Left lung (tissue), 10 donors: ENCODE data around the gene METTL2B. TPM values are rescaled to one million over a fixed set of nuclear protein-coding genes. Genes with fewer than 3 reads are reported as not detected.

Source experiments
- ATAC-seq: fragments of 200-7000 bp; cut with Tn5 transposase; one replicate; pipeline ENCODE4 v1.9.1; 2020; ENCODE audit warnings: moderate library complexity
- DNase-seq, 4 donors: peaks; one replicate each; pipeline ENCODE4 v3.0.0-alpha.2; 2013 to 2020
- H3K27ac ChIP-seq, 2 donors: fragments of 200-600 bp; sonication (generic) in 1 of 2; one replicate each; pipeline versions ENCODE4 v1.5.0 to v1.8.0; 2020 to 2021
- H3K27me3 ChIP-seq, 2 donors: fragments of 200-600 bp; sonication (generic) in 1 of 2; one replicate each; pipeline versions ENCODE4 v1.5.0 to v1.8.0; 2020 to 2021
- H3K36me3 ChIP-seq, 2 donors: fragments of 200-600 bp; sonication (generic) in 1 of 2; one replicate each; pipeline versions ENCODE4 v1.5.0 to v1.8.0; 2020 to 2021
- H3K4me1 ChIP-seq, 2 donors: fragments of 200-600 bp; one replicate each; pipeline ENCODE4 v1.8.0; 2021
- H3K4me3 ChIP-seq, 2 donors: fragments of 200-600 bp; sonication (generic) in 1 of 2; one replicate each; pipeline versions ENCODE4 v1.5.0 to v1.8.0; 2020 to 2021; ENCODE audit warnings: mild to moderate bottlenecking in 1 of 2
- H3K9me3 ChIP-seq, 2 donors: fragments of 200-600 bp; sonication (generic) in 1 of 2; one replicate each; pipeline versions ENCODE4 v1.5.0 to v1.8.0; 2020 to 2021
- intact Hi-C, 2 donors: fragments of 100-400 bp; cut with DNase I; formaldehyde crosslinking; loops; one replicate each; pipeline versions ENCODE4 v1.11.2 to v1.14.2; 2022
- polyA plus RNA-seq, 6 donors: library from polyadenylated mRNA; unstranded; fragments of 120-200 nt; gene quantifications; one replicate each; pipeline ENCODE4 v1.2.1, GENCODE V29; 2013; ENCODE audit not compliant: insufficient read length in 6 of 6
- total RNA-seq, 2 donors: library from RNA; stranded (reverse); fragmentation: NEBNext Ultra II Directional; extraction: Animal tissue kit (Norgen Biotek cat#: 25700); gene quantifications; one replicate each; pipeline ENCODE4 v1.2.1, GENCODE V29; 2021
- TF ChIP-seq, protein P1 (sequence below), 2 donors: fragments of 200-600 bp; sonication (generic) in 1 of 2; IDR thresholded peaks; one replicate each; pipeline versions ENCODE4 v1.5.0 to v1.8.0; 2021; ENCODE audit warnings: antibody characterized with exemption in 2 of 2
- donor health status: DM: no; HTN: yes; CAD: no.
- donor health status: DM: no; HTN: no; CAD: no.

The METTL2B gene
- total and polyA plus RNA-seq, 8 donors: 22.7 to 33.8 (median 29.0) TPM

DNA sequence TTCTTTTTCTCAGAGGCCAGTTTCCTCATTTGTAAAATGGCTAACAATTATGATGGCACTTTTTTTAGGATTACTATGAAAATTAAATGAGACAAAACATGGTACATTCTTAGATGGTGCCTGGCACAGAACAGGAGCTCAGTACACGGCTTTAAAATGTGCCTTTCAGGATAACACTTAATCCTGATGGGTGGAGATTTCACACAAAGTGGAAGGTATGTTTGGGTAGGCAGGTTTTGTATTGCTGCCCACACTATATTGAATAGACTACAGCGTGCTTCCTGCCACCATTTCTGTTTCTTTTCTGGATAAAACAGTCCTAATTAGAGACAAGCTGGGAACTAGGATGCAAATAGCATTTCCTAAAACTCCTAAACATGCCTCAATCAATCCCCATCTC is 44.8 kb upstream of the METTL2B start:
- H3K27ac ChIP-seq: no peak overlapping the region
- no peak overlapping the region for H3K4me3 ChIP-seq
- no peak for DNase-seq
- no peaks in the 10 kb centered on the region for H3K27me3 ChIP-seq
- ATAC-seq: no peak
- H3K9me3 ChIP-seq: no peaks in the 10 kb centered on the region
- H3K4me1 ChIP-seq: no peaks in the 10 kb centered on the region
- TF ChIP-seq, protein P1, sequence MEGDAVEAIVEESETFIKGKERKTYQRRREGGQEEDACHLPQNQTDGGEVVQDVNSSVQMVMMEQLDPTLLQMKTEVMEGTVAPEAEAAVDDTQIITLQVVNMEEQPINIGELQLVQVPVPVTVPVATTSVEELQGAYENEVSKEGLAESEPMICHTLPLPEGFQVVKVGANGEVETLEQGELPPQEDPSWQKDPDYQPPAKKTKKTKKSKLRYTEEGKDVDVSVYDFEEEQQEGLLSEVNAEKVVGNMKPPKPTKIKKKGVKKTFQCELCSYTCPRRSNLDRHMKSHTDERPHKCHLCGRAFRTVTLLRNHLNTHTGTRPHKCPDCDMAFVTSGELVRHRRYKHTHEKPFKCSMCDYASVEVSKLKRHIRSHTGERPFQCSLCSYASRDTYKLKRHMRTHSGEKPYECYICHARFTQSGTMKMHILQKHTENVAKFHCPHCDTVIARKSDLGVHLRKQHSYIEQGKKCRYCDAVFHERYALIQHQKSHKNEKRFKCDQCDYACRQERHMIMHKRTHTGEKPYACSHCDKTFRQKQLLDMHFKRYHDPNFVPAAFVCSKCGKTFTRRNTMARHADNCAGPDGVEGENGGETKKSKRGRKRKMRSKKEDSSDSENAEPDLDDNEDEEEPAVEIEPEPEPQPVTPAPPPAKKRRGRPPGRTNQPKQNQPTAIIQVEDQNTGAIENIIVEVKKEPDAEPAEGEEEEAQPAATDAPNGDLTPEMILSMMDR (IDR thresholded peaks at IDR 0.05): no peak
- no peaks in the 10 kb centered on the region for H3K36me3 ChIP-seq
- intact Hi-C loops: no loop called here

DNA sequence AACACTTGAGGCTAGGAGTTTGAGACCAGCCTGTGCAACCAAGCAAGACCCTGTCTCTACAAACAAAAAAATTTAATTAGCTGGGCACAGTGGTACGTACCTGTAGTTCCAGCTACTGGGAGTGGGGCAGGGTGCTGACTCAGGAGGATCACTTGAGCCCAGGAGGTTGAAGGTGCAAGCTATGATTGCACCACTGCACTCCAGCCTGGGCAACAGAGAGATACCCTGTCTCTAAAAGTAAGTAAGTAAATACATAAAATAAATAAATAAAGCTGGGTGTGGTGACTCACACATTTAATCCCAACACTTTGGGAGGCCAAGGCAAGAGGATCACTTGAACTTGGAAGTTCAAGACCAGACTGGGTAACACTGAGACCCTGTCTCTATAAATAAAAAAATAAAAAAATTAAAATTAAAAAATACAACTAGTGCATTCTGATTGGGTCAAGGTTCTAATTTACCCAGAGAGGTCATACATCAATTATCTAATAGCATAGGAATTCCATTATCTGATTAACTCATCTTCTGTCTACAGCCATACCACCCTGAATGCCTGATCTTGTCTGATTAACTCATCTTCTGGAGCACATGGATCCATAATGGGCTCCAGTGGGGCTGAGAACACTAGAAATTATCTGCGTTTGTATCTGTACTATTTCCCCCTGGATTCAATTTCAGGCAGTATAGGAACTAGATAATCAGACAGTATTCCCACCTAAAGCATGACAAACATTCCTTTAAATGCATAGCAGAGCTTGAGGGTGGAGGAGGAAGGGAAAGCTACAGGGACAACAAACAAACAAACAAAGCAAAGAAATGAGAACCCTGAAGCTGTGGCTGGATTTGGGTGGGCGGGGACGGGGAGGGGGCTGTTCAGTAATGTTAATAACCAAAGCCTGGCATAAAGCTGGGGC is 41.9 kb upstream of the METTL2B start:
- ATAC-seq (peak; percentile 48), DNase-seq (no peak)
- H3K27ac ChIP-seq: no peak overlapping the region
- H3K4me1 ChIP-seq: peaks cover 0 to 7% of the 10 kb centered on the region in 2 donors
- intact Hi-C loops: no loop called here
- H3K27me3 ChIP-seq: no peaks in the 10 kb centered on the region
- no peaks in the 10 kb centered on the region for H3K9me3 ChIP-seq
- TF ChIP-seq, protein P1 (IDR thresholded peaks at IDR 0.05): no peak
- H3K4me3 ChIP-seq: no peak overlapping the region
- H3K36me3 ChIP-seq: no peaks in the 10 kb centered on the region

DNA sequence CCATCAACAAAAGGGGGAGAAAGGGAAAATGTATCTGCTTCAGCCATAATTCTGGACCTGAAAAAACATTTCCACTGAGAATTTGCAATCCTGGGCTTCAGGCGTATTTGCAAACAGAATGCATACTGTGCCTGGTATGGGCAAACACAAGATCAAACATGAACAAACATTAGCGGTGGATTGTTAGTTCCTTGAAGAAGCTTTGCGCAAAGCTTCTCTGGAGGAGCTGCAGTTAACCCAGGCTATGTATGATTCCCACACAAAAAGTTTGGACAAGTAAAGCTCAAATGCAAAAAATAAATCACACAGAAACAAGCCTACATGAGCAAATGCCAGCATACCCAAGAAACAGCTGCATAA is 41.2 kb upstream of the METTL2B start:
- Histone ChIP-seq H3K4me3 (no peak overlapping the region), H3K27ac (no peak overlapping the region), H3K27me3 (no peaks in the 10 kb centered on the region), H3K36me3 (no peaks in the 10 kb centered on the region), H3K9me3 (no peaks in the 10 kb centered on the region), H3K4me1 (peaks cover 0 to 7% of the 10 kb centered on the region in 2 donors)
- TF ChIP-seq, protein P1 (IDR thresholded peaks at IDR 0.05): no peak
- peak; percentile 47 for ATAC-seq
- DNase-seq: peak in 1 of 4 donors; percentile 27
- intact Hi-C loops: no loop called here

DNA sequence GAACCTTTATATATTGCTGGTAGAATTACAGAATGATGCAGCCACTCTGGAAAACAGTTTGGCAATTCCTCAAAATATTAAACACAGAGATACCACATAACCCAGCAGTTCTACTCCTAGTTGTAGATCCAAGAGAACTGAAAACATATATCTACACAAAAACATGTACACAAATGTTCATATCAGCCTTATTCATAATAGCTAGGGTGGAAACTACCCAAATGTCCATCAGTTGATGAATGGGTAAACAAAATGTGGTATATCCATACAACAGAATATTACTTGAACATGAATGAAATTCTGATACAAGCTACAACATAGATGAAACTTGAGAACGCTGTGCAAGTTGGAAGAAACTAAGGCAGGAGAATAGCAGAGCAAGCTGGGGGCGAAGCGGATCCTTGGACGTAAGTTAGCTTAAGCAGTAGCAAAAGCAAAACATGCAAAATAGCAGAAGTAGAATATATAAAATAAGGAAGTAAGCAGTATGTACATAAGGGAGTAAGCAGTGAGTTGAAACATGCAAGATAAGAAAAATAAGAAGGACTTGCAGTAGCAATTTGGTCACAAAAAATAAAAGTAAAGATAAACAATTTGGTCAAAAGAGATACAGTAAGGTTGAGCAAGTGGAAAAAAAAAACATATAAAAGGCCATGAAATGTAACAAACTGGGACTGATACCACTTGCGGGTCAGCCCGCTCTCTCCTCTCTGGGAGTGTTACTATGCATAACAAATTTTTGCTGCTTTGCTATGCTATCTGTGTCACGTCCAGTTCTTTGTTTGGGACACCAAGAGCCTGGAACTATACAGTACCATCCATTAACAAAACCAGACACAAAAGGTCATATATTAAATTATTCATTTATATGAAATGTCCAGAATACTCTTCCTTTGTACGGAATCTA is 38.9 kb upstream of the METTL2B start:
- Histone ChIP-seq H3K4me1 (peaks cover 0 to 7% of the 10 kb centered on the region in 2 donors), H3K36me3 (no peaks in the 10 kb centered on the region), H3K9me3 (no peaks in the 10 kb centered on the region), H3K27ac (peak overlapping the region in 1 of 2 donors; percentile 51), H3K4me3 (no peak overlapping the region), H3K27me3 (no peaks in the 10 kb centered on the region)
- intact Hi-C loops: no loop called here
- DNase-seq (no peak), ATAC-seq (peak; percentile 60)
- TF ChIP-seq, protein P1 (IDR thresholded peaks at IDR 0.05): no peak

DNA sequence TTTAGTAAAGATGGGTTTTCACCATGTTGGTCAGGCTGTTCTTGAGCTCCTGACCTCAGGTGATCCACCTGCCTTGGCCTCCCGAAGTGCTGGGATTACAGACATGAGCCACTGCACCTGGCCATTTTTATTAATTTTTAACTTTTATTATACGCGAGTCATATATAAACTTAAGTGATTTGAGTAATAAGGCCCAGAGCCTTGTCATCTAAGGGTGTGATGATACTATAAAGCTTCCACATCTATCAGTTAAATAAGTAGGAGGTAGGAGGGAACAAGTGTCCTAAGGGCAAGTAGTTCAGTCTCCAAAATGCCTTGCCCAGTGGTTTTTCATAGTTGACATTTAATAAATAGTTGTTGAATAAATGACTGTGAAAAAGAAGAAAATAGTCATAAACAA is 34.2 kb upstream of the METTL2B start:
- no peaks in the 10 kb centered on the region for H3K36me3 ChIP-seq
- H3K27me3 ChIP-seq: no peaks in the 10 kb centered on the region
- intact Hi-C loops: no loop called here
- H3K9me3 ChIP-seq: no peaks in the 10 kb centered on the region
- no peak for ATAC-seq
- no peak overlapping the region for H3K27ac ChIP-seq
- no peak overlapping the region for H3K4me3 ChIP-seq
- no peak for DNase-seq
- H3K4me1 ChIP-seq: peaks cover 0 to 4% of the 10 kb centered on the region in 2 donors
- TF ChIP-seq, protein P1 (IDR thresholded peaks at IDR 0.05): no peak
